Activated CD4-positive, alpha-beta T cell treated with anti-CD3 and anti-CD28 coated beads, Interleukin-2, amount 50 U/mL, for 24 hours (primary cell): ENCODE results near the gene MAP2K6.

Experiments
- DNase-seq, 2 donors: peaks; one replicate each; pipeline ENCODE4 v3.0.0-alpha.2; 2020; ENCODE audit warnings: low read depth in 1 of 2, low spot score in 1 of 2

MAP2K6 gene

DNA sequence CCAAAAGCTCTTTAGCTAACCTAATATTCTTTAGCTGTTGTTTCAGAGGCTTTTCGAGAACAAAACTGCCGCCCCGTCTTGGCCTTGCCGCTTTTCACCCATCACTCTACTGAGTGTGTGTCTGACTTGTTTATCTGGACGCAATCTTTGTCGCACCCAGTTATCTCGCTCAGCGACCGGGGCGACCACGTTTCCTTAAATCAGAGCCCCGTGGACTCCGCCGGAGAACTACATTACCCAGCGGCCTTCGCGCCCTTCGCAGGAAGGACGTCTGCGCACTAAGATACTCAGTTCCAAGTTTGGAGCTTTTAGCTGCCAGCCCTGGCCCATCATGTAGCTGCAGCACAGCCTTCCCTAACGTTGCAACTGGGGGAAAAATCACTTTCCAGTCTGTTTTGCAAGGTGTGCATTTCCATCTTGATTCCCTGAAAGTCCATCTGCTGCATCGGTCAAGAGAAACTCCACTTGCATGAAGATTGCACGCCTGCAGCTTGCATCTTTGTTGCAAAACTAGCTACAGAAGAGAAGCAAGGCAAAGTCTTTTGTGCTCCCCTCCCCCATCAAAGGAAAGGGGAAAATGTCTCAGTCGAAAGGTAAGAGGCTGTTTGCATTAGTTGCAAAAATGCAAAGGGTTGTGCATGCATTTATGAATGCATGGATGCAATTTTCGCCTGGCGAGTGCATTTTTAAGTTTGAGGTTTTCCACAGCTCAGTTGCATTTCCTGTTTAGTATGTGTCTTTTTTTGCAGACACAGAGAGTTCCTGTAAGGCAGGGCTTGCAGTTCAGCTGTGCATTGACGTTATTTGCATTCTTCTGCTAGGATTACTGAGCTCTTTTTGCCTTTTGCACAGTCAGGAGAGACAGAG, at the start of gene MAP2K6:
Gene MAP2K6, plus strand, starts transcription at position 290 of the 867 bp plus-strand sequence. Its CDS starts 288 bp downstream, at position 578.
- peak; percentile 59 to 71 for DNase-seq

DNA sequence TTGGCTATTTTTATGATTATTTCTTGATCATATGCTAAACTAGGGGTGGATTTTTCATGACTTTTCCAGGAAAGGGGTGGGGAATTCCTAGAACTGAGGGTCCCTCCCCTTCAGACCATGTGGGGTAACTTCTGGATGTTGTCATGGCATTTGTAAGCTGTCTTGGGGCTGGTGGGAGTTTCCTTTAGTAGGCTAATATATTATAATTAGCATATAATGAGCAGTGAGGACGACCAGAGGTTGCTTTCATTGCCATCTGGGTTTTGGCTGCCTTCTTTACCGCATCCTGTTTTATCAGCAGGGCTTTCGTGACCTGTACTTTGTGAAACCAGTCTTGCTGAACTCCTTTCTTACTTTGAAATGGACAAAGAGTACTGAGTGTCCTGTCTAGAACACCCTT, 47.2 kb upstream of the MAP2K6 start:
- DNase-seq: no peak

DNA sequence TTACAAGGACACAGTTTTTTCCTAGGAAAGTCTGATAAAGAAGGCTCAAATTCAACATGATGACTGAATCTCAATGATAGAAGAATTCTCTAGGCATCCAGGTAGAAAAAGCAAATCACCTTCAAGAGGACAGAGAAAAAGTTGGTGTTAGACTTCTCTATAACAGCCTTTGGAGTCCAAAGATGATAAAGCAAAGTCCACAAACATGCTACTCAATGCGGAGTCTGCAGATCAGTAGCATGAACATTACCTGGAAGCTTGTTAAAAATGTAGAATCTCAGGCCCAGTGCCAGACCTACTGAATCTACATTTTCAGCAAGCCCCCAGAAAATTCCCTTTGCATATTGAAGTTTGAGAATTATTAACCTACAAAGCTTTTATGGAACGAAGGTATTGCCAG, 41.4 kb upstream of the MAP2K6 start:
- no peak for DNase-seq

DNA sequence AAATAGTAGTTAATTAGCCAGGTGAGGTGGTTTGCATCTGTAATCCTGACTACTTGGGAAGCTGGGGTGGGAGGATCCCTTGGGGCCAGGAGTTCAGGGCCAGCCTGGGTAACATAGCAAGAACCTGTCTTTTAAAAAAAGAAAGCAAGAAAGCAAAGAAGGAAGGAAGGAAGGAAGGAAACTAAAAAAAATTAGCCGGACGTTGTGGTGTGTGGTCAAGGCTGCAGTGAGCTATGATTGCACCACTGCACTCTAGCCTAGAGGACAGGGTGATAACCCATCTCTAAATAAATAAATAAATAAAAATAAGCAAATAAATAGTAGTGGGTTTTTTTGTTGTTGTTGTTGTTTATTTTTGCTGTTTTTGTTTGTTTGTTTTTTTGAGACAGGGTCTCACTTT, 39.3 kb upstream of the MAP2K6 start:
- DNase-seq: no peak

DNA sequence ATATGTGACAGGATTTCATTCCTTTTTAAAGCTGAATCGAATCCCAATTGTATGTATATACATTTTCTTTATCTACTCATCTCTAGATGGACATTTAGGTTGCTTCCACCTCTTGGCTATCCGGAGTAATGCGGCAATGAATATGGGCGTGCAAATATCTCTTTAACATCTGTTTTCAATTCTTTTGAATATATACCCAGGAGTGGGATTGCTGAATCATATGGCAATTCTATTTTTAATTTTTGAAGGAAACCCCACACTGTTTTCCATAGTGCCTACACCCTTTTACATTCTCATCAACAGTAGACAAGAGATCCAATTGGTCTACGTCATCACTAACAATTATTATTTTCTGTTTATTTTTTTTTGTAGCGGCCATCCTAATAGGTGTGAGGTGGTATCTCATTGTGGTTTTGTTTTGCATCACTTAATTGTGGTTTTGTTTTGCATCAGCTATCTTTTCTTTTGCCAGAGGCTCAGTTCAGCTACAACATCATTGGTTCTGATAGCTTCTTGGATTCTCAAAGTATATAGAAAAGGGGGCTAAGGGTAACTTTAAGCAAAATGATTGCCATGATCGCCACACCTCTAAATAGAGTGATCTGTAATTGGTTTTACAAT, 25.6 kb upstream of the MAP2K6 start:
- no peak for DNase-seq

DNA sequence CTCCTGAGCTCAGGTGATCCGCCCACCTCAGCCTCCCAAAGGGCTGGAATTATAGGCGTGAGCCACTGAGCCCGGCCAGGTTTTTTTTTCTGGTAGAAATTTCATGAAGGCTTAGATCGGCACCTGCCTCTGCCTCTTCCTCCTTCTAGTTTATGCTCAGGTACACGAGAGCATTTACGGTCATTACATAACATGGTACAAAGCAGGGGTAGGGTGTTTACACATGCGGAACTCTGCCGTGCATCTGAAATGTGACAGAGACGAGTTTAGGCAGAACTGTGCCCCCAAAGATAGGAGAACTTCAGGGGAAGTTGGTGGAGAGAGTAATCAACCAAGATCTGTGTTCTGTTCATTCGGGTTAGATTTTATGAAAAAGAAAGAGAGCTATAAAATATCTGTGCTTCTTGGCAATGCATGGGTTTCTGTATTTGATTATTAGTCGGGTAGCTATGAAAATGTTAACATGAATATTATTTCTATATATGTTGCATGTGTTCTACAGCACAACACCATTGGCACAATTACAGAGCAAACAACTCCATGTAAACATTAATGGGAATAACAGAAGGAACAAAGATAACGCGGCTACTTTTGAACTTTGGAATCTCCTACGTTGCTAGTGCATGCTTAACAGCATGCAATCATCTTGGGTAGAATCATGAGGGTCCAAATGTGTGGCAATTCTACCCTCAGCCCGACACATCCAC, 23.5 kb upstream of the MAP2K6 start:
- DNase-seq: no peak

DNA sequence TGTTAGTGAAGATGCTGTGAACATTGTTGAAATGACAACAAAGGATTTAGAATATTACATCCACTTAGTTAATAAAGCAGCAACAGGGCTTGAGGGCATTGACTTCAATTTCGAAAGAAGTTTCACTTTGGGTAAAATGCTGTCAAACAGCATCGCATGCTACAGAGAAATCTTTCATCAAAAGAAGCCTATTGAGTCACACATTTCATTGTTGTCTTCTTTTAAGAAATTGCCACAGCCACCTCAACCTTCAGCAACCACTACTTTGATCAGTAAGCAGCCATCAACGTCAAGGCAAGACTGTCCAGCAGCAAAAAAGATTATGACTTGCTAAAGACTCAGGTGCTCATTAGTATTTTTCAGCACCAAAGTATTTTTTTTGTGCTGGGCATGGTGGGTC, 13.2 kb upstream of the MAP2K6 start:
- no peak for DNase-seq

DNA sequence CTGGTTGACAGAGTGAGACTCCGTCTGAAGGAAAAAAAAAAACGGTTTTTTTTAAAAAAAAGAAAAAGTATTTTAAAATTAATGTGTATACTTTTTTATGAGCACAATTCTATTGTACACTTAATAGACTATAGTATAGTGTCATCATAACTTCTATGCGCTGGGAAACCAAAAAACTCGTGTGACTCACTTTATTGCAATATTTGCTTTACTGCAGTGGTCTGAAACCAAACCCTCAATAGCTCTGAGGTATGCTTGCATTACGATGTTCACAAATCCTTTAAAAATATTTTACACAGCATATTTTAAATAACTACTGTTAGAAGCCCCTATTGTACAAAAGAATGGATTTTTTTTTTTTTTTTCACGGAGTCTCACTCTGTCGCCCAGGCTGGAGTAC, 12.4 kb upstream of the MAP2K6 start:
- DNase-seq: no peak

DNA sequence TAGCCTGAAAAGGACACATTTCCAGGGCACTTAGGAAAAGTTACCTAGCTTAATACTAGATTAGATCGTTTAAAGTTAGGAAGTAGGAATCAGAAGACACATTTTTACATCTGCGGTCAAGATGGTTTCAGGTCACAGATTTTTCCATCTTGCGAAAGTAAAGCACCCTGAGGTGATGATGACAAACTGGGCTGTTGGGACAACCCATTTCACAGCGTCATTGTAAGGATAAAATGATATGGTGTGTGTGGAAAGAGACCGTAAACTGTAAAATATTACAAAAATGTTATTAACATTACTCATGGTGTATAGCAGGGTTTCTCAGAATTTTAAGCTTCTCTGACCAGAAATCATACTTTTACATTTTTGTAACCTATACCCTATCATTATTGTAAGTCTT, 10.1 kb upstream of the MAP2K6 start:
- DNase-seq: no peak

DNA sequence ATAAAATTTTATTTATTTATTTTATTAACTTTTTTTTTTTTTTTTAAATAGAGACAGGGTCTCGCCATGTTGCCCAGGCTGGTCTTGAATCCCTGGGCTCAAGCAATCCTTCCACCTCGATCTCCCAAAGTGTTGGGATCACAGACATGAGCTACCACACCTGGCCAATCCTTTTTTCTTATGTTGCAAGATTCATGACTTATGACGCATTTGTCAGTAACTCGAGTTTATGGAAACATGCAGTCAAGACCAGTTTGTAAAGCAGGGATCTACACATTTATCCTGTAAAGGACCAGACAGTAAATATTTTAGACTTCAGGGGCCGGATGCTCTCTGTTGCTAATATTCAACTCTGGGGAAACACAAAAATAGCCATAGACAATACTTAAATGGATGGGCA, 9.4 kb upstream of the MAP2K6 start:
- DNase-seq: no peak

DNA sequence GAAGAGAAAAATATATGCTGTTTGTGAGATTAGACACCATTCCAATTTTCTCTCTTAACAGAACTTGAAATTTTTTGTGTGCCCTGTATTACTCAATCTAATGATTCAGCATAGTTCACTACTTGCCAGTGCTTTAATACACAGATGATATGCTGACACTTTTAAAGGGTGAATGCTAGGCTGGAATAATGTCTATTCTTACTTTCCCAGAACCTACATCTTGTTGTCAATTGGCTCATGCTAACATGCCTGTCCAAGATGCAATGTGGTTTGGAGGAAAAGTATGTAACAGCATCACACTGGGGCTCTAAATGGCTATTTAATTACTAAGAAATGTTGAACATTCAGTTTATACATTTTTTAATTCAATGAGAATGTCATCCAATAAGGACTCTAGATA, 7.6 kb upstream of the MAP2K6 start:
- DNase-seq: no peak

DNA sequence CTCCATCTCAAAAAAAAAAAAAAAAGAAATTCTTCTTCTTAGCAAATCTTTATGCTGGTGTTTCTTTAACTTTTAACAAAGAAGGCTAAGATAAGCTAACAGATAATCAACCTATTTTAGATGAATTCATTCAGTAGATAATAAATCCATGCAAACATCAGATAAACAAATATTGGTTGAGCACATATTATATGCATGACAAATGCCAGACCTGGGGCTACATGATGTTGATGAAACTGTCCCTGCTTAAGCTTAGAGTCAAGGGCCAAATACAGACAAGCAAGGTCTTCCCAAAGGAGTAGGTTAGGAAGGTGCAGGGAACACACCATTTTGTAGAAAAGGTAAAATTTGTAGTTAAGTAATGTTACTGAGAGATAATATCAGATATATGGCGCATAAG, 6.7 kb upstream of the MAP2K6 start:
- DNase-seq: no peak

DNA sequence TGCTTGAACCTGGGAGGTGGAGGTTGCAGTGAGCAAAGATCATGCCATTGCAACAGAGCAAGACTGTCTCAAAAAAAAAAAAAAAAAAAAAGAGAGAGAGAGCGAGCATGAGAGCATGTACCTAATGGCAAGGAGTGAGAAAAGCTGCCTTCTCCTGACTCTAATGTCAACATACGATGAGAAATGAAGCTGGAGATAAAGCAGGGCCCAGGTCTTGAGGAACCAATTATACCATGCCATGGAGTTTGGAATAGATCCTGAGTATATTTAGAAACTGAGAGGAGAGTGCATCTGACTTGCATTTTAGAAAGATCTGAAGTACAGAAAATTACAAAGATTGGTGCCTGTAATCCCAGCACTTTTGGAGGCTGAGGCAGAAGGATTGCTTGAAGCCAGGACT, 3.8 kb upstream of the MAP2K6 start:
- no peak for DNase-seq

DNA sequence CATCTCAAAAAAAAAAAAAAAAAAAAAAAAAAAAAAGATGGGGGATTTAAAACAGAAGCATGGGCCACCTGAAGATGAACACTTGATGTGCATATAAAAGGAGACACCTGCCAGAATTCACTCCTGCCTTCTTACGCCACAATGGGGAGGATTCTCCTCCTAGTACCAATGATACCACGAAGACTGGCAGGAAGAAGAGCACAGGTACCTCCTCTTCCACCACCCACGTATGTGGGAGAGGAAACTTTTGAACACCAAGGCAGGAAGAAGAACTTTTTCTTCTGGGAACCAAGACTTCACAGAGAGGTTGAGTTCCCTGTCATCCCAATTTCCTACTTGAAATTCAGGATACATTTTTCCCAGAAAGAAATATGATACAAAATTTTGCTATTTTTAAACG, 2.7 kb upstream of the MAP2K6 start:
- DNase-seq: no peak

DNA sequence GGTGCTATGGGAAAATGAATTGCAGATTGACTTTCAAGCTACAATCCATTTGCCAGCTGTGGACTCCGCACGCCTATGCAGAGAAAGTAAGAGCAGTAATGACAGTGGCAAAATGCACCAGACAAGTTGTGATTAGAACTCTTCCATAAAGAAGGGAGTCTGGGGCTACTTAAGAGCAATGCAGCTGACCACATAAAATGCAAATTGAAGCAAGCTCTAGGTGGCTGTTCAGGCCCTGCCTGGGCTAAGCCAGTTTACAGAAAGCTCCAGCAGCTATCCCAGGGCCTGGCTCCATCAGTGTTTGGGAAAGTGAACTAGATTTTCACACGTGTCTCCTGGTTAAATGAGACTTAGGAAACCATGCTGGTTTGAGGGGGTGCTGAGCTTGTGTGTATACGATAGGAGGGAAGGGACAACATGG, 2.2 kb upstream of the MAP2K6 start:
- no peak for DNase-seq

DNA sequence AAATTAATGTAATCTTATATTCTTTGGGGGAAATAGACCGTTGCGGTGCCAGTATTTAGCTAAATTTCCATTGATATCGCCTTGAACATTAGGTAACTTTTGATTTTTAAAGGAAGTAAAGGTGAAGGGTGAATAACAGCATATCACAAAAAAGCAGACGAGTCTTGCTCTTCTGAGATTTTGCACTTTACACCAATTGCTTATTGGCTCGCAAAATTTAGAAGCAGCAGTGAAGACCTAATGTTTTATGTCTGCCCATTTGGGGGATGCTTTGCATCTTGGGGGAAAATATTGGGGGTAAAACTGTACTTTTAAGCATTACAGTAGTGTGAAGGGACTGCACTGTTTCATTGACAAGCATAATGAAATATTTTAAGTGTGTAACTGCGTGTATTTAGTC, 934 bp downstream of the MAP2K6 start:
- DNase-seq: no peak

DNA sequence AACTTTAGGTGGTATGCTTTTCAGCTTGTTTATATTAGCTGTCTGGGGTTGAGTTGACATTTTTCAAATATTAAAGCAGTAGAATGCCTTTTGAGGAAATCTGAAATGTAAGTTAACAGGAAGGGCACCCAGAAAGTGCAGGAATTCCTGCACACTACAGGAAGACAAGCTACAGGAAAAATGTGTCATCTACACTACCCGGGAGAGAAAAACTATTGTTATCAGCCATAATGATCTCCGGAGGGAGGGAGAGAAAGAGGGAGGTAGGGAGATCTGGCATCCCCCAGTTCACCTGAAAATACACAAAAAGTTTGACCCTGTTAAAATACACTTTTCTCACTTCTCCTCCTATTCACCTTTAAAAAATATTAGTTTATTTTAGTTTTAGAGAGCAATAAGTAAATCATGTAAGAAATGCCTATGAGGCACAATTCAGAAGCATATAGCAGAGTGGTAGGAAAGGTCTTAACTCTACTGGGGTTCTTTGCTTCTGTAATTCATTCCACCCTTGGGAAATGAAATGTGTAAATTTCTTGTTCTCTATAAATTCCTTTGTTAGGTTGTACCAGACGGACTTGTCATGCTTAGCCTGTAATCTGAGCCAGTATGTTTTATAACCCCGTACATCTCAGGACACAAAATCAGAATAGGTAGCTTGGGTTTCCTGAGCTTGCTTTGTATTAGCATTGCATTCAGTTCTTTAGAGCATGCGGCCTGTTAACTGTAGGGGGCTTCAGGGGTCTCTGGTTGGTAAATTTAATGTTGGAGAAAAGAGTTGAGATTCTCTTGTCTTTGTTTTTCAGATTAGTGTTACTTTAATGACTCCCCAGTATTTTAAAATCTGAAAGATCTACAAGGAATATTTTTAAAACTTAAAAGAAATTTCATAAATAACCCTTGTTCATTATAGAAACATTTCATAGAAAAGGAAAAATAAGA, 3.3 kb downstream of the MAP2K6 start:
- DNase-seq: no peak

DNA sequence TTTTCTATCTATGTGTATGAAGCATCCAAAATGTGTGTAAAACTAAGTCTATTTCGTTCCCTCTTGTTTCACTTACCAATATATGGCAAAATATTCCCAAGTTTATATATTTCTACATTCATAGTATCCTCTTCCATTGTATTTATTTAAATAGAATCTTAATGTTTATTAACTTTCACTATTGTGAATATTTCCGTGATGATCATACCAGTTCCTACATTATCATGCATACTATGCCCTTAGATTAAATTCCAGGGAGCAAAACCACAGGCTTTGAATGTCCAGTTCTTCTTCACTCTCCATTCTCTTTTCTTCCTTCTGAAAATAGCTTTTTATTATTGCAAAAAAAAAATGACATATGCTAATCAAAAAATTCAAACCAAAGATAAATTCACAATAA, 4.0 kb downstream of the MAP2K6 start:
- DNase-seq: no peak

DNA sequence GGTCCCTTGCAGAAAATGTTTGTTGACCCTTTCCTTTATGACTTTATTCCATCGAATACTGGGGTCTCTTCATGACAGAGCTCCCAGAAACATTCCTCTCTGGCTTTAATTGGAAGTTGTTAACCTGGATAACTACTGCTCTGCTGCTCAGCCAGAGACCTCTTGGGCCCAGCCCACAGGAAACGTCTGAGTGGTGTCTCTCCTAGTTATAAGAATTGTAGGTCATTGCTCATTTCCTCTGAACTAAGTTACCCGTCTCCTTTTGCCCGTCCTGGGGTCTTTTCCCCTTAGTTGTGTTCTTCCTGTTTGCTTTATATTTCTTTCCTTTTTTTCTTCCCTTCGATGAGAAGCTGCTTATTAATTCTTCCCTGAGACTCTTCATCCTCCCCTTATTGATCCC, 9.0 kb downstream of the MAP2K6 start:
- no peak for DNase-seq

DNA sequence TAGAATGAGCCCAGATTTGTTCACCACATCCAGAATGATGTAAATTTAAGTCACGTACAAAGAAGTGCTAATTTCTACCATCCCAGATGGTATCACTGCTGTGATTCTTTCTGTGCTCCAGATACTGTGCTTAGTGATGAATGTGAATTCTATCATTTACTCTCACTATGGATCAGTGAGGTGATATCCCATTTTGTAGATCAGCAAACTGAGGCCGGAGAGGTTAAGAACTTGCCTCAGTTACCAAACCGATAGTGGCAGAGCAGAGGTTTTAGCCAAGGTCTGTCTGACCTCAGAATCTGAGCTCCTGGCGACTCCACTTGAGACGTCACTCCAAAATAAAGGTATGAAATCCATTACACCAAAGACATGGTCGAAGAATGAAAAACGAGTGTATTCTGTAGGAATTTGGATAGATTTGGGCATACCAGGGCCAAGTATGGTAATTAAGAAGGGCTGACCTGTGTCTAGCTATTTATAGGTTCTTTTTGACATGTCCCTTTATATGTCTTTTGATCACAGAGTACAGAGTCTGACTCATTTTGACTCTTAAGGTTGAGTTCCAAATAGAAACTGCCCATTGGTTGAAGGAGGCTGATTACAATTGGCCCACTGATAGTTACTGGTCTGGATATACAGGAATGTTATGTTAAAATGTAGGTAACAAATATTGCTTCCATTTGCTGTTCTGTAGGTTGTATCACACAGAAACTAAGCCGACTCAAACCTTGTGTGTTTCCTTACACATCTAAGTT, 10.0 kb downstream of the MAP2K6 start:
- no peak for DNase-seq
